Ovary (tissue), 9 donors: ENCODE results near the gene KLHL6. TPM values are rescaled to one million over a fixed set of nuclear protein-coding genes. Genes with fewer than 3 reads are reported as not detected.
"Not testable (repeated sequence)": the region's sequence is repeated elsewhere in the genome, so short reads cannot be mapped to it uniquely, and the experiment has no call there.

Experiments
- DNase-seq, 5 donors: peaks; one replicate each; pipeline ENCODE4 v3.0.0-alpha.2; 2019 to 2020
- H3K27ac ChIP-seq, 2 donors: fragments of 200-600 bp; one replicate each; pipeline versions ENCODE4 v1.5.1 to v1.8.0; 2019 to 2022
- H3K27me3 ChIP-seq: fragments of 200-600 bp; one replicate; pipeline ENCODE4 v1.8.0; 2022
- H3K36me3 ChIP-seq: fragments of 200-600 bp; sonication (generic); one replicate; pipeline ENCODE4 v1.5.1; 2019
- H3K4me1 ChIP-seq: one replicate; pipeline ENCODE4 v1.8.1; 2013; ENCODE audit warnings: mild to moderate bottlenecking, moderate library complexity; ENCODE audit not compliant: insufficient read depth
- H3K4me3 ChIP-seq: fragments of 200-600 bp; sonication (generic); one replicate; pipeline ENCODE4 v1.5.1; 2017
- H3K9me3 ChIP-seq, 2 donors: fragments of 200-600 bp in 1 of 2; sonication (generic) in 1 of 2; one replicate each; pipeline versions ENCODE4 v1.5.1 to v1.8.1; 2013 to 2019; ENCODE audit warnings: mild to moderate bottlenecking in 1 of 2, moderate library complexity in 1 of 2
- CTCF ChIP-seq, 3 donors: fragments of 450-650 bp in 2 of 3; fragments of 200-600 bp in 1 of 3; IDR thresholded peaks; one replicate each; pipeline versions ENCODE4 v1.5.1 to v1.8.0; 2016 to 2022; ENCODE audit warnings: antibody characterized with exemption in 3 of 3, mild to moderate bottlenecking in 1 of 3
- EP300 ChIP-seq: sonication (generic); formaldehyde crosslinking; IDR thresholded peaks from one replicate; pipeline ENCODE4 v1.6.1; 2017; ENCODE audit warnings: antibody characterized with exemption
- POLR2A ChIP-seq: fragments of 450-650 bp; IDR thresholded peaks from one replicate; pipeline ENCODE4 v1.6.1; 2017; ENCODE audit warnings: antibody characterized with exemption, mild to moderate bottlenecking, moderate library complexity
- WGBS, 3 donors: extraction: QIAGEN DNeasy Blood & Tissue Kit in 1 of 3; methylation state at CpG; one replicate each; pipeline versions ENCODE4 v1.1.5 to v1.1.7; 2013 to 2017; 5-methylcytosine and 5-hydroxymethylcytosine counted together
- intact Hi-C, 4 donors: fragments of 100-400 bp; cut with DNase I; formaldehyde crosslinking; loops; one replicate each; pipeline versions ENCODE4 v1.11.0 to v1.15.1; 2022 to 2023
- polyA plus RNA-seq, 2 donors: library from polyadenylated mRNA; stranded (reverse); fragments of 200-250 nt in 1 of 2; fragments of 350-450 nt in 1 of 2; fragmentation: Illumina TruSeq in 1 of 2; extraction: RNeasy Lipid Tissue Mini Kit (QIAGEN cat#74804) in 1 of 2; gene quantifications; one replicate each; pipeline ENCODE4 v1.2.3, GENCODE V29; 2013 to 2014
- total RNA-seq, 7 donors: library from RNA; depleted of rRNA in 2 of 7; stranded (reverse); fragments of >200 nt in 2 of 7; fragmentation: NEBNext Ultra II Directional in 3 of 7; extraction: Animal tissue kit (Norgen Biotek cat#: 25700) in 3 of 7; gene quantifications; one replicate each; pipeline versions ENCODE4 v1.1.0 to v1.2.4, GENCODE V29; 2016 to 2023
- donor health status: DM: no; HTN: no; CAD: no; lungs with moderate emphysema.
- donor health status: DM: no; HTN: no; CAD: no.
- donor health status: Bipolar disorder and iron deficiency.
- donor health status: DM: yes; HTN: yes; CAD: no.
- donor health status: DM: no; HTN: no; CAD: no.
- donor health status: DM: yes; HTN: yes; CAD: no.

The KLHL6 gene
- total and polyA plus RNA-seq, 9 donors: 0.21 to 3.9 (median 0.92) TPM

GRCh38 chr3:183517607-183518006, 37.9 kb downstream of the KLHL6 start:
- no peaks in the 10 kb centered on the region for H3K36me3 ChIP-seq
- H3K4me1 ChIP-seq: no peaks in the 10 kb centered on the region
- 87 to 91% (median 91%) methylated on average over 4 of the region's 4 CpGs for WGBS, 3 donors
- no peaks in the 10 kb centered on the region for H3K27me3 ChIP-seq
- H3K27ac ChIP-seq: no peak overlapping the region
- no peak overlapping the region for H3K4me3 ChIP-seq
- TF ChIP-seq CTCF (IDR thresholded peaks at IDR 0.05) (no peak), EP300 (no peak), POLR2A (no peak)
- no peak for DNase-seq
- H3K9me3 ChIP-seq: no peaks in the 10 kb centered on the region
- intact Hi-C loops: no loop called here

GRCh38 chr3:183515968-183516851, 39.3 kb downstream of the KLHL6 start:
- Histone ChIP-seq H3K9me3 (no peaks in the 10 kb centered on the region), H3K27ac (no peak overlapping the region), H3K36me3 (no peaks in the 10 kb centered on the region), H3K4me3 (no peak overlapping the region), H3K4me1 (peaks cover 9% of the 10 kb centered on the region), H3K27me3 (no peaks in the 10 kb centered on the region)
- WGBS, 3 donors: 86 to 88% (median 87%) methylated on average over 9 of the region's 9 CpGs
- intact Hi-C loops: no loop called here
- no peak for DNase-seq
- TF ChIP-seq EP300: no peak
- no peak for TF ChIP-seq CTCF (IDR thresholded peaks at IDR 0.05)
- no peak for TF ChIP-seq POLR2A

- no peak overlapping the region for H3K27ac ChIP-seq
- no peaks in the 10 kb centered on the region for H3K9me3 ChIP-seq
- intact Hi-C loops: no loop called here
- no peaks in the 10 kb centered on the region for H3K27me3 ChIP-seq
- H3K36me3 ChIP-seq: no peaks in the 10 kb centered on the region
- no peak for DNase-seq
- H3K4me1 ChIP-seq: peaks cover 13% of the 10 kb centered on the region
- TF ChIP-seq EP300 (no peak), CTCF (IDR thresholded peaks at IDR 0.05) (no peak), POLR2A (no peak)
- WGBS, 3 donors: 56 to 83% (median 65%) methylated on average over 6 of the region's 6 CpGs
- no peak overlapping the region for H3K4me3 ChIP-seq
Observed at GRCh38 chr3:183514021-183514420, 41.5 kb downstream of the KLHL6 start.

GRCh38 chr3:183513046-183513706, 42.3 kb downstream of the KLHL6 start:
- DNase-seq: no peak
- no peak overlapping the region for H3K4me3 ChIP-seq
- H3K4me1 ChIP-seq: peaks cover 13% of the 10 kb centered on the region
- no peak overlapping the region for H3K27ac ChIP-seq
- WGBS, 3 donors: 83 to 87% (median 86%) methylated on average over 6 of the region's 6 CpGs
- TF ChIP-seq EP300 (no peak), CTCF (IDR thresholded peaks at IDR 0.05) (no peak), POLR2A (no peak)
- H3K27me3 ChIP-seq: no peaks in the 10 kb centered on the region
- no peaks in the 10 kb centered on the region for H3K9me3 ChIP-seq
- H3K36me3 ChIP-seq: no peaks in the 10 kb centered on the region
- intact Hi-C loops: no loop called here

GRCh38 chr3:183511286-183512131, 44.0 kb downstream of the KLHL6 start:
- 12 to 41% (median 13%) methylated on average over 14 of the region's 14 CpGs for WGBS, 3 donors

More at GRCh38 chr3:183511286-183512131, 44.0 kb downstream of the KLHL6 start:
- H3K27ac ChIP-seq: peak overlapping the region in 1 of 2 donors; percentile 22
- H3K4me3 ChIP-seq, DNase-seq, H3K36me3 ChIP-seq, H3K27me3 ChIP-seq, intact Hi-C loops, H3K9me3 ChIP-seq: not testable (repeated sequence)
- peaks cover 13% of the 10 kb centered on the region for H3K4me1 ChIP-seq
